OCI-LY3 (cell line): ENCODE results near the gene FYN.

Experiments used
- H2AFZ ChIP-seq: fragments of 200-600, 300-600 bp; shearing (Covaris generic); 2 replicates; pipeline ENCODE4 v1.6.0; 2014; ENCODE audit warnings: antibody characterized with exemption, low read depth, low read length
- H3K27ac ChIP-seq: fragments of 200-600, 300-600 bp; sonication (generic); 2 replicates; pipeline ENCODE4 v1.5.1; 2014; ENCODE audit warnings: mild to moderate bottlenecking, low read length, moderate library complexity, mixed read lengths
- H3K27me3 ChIP-seq: fragments of 200-600, 300-600 bp; sonication (generic); 2 replicates; pipeline ENCODE4 v1.6.1; 2014; ENCODE audit warnings: low read depth, low read length, mixed read lengths
- H3K36me3 ChIP-seq: fragments of 200-600, 300-600 bp; sonication (generic); replicated peaks from 2 replicates; pipeline ENCODE3; 2014; ENCODE audit warnings: low read depth, low read length, mixed read lengths
- H3K4me1 ChIP-seq: fragments of 300-600, 200-600 bp; sonication (generic); 2 replicates; pipeline ENCODE4 v1.6.1; 2014; ENCODE audit warnings: low read length, mixed read lengths
- H3K4me2 ChIP-seq: fragments of 200-600, 300-600 bp; sonication (generic); 2 replicates; pipeline ENCODE4 v1.6.1; 2014; ENCODE audit warnings: low read length, mixed read lengths
- H3K4me3 ChIP-seq: fragments of 300-600, 200-600 bp; sonication (generic); 2 replicates; pipeline ENCODE4 v1.5.1; 2014; ENCODE audit warnings: antibody characterized with exemption, mild to moderate bottlenecking, low read length, moderate library complexity
- H3K79me2 ChIP-seq: fragments of 300-600, 200-600 bp; shearing (Covaris generic); 2 replicates; pipeline ENCODE4 v1.6.1; 2014; ENCODE audit warnings: mild to moderate bottlenecking, low read length, mixed read lengths
- H3K9ac ChIP-seq: fragments of 300-600, 200-600 bp; shearing (Covaris generic); 2 replicates; pipeline ENCODE4 v1.6.0; 2014; ENCODE audit warnings: mild to moderate bottlenecking, low read length, moderate library complexity
- H3K9me3 ChIP-seq: fragments of 200-600, 300-600 bp; shearing (Covaris generic); 2 replicates; pipeline ENCODE4 v1.6.1; 2014; ENCODE audit warnings: low read length, mixed read lengths; ENCODE audit not compliant: insufficient read depth
- H4K20me1 ChIP-seq: fragments of 200-600, 300-600 bp; sonication (generic); 2 replicates; pipeline ENCODE4 v1.6.1; 2016; ENCODE audit warnings: low read length, mixed read lengths; ENCODE audit not compliant: insufficient read depth
- EZH2phosphoT487 ChIP-seq: fragments of 200-600 bp; shearing (Covaris generic); IDR thresholded peaks from 2 replicates; pipeline ENCODE4 v1.6.1; 2018; ENCODE audit warnings: antibody characterized with exemption, mixed run types, low read depth
- TF ChIP-seq, protein P1 (sequence below): fragments of 200-600, 300-600 bp; sonication (generic); IDR thresholded peaks from 2 replicates; pipeline ENCODE4 v1.5.1; 2014; ENCODE audit warnings: antibody characterized with exemption, low read length, low read depth

The FYN gene

DNA sequence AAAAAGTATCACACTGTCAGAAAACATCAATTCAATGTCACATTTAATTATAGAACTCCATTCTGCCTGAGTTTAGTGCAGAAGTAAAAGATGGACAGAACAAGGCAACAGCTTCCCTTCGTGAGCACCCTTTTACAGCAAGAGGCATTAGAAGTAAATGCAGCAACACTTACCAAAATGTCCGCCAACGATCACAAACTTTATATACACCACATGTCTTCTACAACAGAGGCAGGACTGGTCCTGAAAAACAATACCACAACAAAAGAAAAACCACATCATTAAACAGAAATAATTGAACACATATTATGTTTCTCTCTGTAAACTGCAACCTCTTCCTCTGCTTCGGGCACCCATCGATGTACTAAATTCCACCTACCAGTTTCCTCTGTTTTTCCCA, 92.9 kb downstream of the FYN start:
- no peak for TF ChIP-seq EZH2phosphoT487
- TF ChIP-seq, protein P1, sequence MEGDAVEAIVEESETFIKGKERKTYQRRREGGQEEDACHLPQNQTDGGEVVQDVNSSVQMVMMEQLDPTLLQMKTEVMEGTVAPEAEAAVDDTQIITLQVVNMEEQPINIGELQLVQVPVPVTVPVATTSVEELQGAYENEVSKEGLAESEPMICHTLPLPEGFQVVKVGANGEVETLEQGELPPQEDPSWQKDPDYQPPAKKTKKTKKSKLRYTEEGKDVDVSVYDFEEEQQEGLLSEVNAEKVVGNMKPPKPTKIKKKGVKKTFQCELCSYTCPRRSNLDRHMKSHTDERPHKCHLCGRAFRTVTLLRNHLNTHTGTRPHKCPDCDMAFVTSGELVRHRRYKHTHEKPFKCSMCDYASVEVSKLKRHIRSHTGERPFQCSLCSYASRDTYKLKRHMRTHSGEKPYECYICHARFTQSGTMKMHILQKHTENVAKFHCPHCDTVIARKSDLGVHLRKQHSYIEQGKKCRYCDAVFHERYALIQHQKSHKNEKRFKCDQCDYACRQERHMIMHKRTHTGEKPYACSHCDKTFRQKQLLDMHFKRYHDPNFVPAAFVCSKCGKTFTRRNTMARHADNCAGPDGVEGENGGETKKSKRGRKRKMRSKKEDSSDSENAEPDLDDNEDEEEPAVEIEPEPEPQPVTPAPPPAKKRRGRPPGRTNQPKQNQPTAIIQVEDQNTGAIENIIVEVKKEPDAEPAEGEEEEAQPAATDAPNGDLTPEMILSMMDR: no peak
- no peaks in the 10 kb centered on the region for H3K27me3 ChIP-seq
- H3K9me3 ChIP-seq: no peaks in the 10 kb centered on the region
- no peak overlapping the region for H3K9ac ChIP-seq
- H3K79me2 ChIP-seq: no peaks in the 10 kb centered on the region
- H4K20me1 ChIP-seq: no peaks in the 10 kb centered on the region
- H3K4me2 ChIP-seq: no peak overlapping the region
- H2AFZ ChIP-seq: no peak overlapping the region
- H3K36me3 ChIP-seq: no peaks in the 10 kb centered on the region
- no peaks in the 10 kb centered on the region for H3K4me1 ChIP-seq
- no peak overlapping the region for H3K4me3 ChIP-seq
- no peak overlapping the region for H3K27ac ChIP-seq

DNA sequence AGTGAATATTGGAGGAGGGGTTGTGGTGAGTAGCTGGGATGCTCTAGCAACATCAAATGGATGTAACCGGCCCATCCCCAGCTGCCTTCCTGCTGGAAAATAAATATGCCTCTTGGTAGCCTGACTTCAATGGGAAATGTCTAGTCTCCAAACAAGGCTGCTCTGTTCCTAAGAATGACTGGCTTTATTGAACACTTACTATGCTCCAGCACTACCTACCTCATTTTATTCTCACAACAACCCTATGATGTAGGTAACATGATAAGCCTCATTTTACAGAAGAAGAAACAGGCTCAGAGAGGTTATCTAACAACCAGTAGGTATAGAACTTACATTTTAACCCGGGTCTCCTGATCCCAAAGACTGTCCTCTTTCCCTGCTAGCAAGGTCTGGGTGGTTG, 93.6 kb downstream of the FYN start:
- H3K36me3 ChIP-seq: no peaks in the 10 kb centered on the region
- H3K27ac ChIP-seq: no peak overlapping the region
- no peak for TF ChIP-seq EZH2phosphoT487
- TF ChIP-seq, protein P1: no peak
- H2AFZ ChIP-seq: no peak overlapping the region
- H3K4me3 ChIP-seq: no peak overlapping the region
- H3K4me1 ChIP-seq: no peaks in the 10 kb centered on the region
- H3K79me2 ChIP-seq: no peaks in the 10 kb centered on the region
- no peak overlapping the region for H3K9ac ChIP-seq
- no peaks in the 10 kb centered on the region for H4K20me1 ChIP-seq
- H3K4me2 ChIP-seq: no peak overlapping the region
- H3K9me3 ChIP-seq: no peaks in the 10 kb centered on the region
- H3K27me3 ChIP-seq: no peaks in the 10 kb centered on the region

DNA sequence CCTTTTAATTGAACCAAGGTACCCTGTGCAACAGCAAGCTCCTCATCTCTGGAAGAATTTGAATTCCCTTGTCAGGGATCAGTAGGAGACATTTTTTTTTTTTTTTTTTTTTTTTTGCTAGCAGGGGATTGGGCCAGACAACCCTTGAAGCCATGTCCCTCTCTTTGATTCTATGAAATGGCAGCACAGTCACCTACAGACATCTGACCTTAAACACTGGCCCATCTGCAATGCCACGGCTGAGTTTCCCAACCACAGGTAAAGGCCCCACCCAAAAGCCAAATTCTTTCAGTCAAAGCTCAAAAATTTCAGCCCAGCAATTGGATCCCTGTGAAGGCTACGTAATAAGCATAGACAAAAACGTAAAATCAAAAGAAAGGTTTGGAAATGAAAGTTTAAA, 94.2 kb downstream of the FYN start:
- H3K4me2 ChIP-seq: no peak overlapping the region
- H3K79me2 ChIP-seq: no peaks in the 10 kb centered on the region
- H3K4me1 ChIP-seq: no peaks in the 10 kb centered on the region
- H3K36me3 ChIP-seq: no peaks in the 10 kb centered on the region
- H3K27ac ChIP-seq: no peak overlapping the region
- no peaks in the 10 kb centered on the region for H4K20me1 ChIP-seq
- H3K4me3 ChIP-seq: no peak overlapping the region
- no peaks in the 10 kb centered on the region for H3K27me3 ChIP-seq
- TF ChIP-seq, protein P1: no peak
- TF ChIP-seq EZH2phosphoT487: no peak
- no peaks in the 10 kb centered on the region for H3K9me3 ChIP-seq
- no peak overlapping the region for H2AFZ ChIP-seq
- no peak overlapping the region for H3K9ac ChIP-seq

DNA sequence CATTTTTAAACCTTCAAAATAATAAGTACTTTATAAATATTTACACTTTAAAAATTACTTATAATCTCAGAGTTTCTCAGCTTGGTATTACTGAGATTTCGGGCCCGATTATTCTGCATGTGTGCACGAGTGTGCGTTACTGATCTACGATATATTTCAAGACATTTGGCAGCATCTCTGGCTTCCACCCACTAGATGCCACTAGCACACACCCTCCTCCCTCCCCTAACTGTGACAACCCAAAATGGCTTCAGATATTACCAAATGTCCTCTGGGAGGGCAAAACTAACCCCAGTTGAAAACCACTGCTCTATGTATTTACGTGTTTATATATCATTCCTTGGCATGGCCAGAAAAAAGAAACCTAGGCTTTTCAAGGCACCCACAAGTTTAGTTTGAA, 95.9 kb downstream of the FYN start:
- H3K9me3 ChIP-seq: no peaks in the 10 kb centered on the region
- no peaks in the 10 kb centered on the region for H4K20me1 ChIP-seq
- H3K4me3 ChIP-seq: no peak overlapping the region
- H3K27ac ChIP-seq: no peak overlapping the region
- no peak for TF ChIP-seq EZH2phosphoT487
- TF ChIP-seq, protein P1: 0 out of 2 replicates have a peak, but pooled peaks have one; percentile 5
- no peaks in the 10 kb centered on the region for H3K4me1 ChIP-seq
- no peaks in the 10 kb centered on the region for H3K27me3 ChIP-seq
- no peaks in the 10 kb centered on the region for H3K36me3 ChIP-seq
- no peak overlapping the region for H3K9ac ChIP-seq
- H3K79me2 ChIP-seq: no peaks in the 10 kb centered on the region
- H2AFZ ChIP-seq: no peak overlapping the region
- no peak overlapping the region for H3K4me2 ChIP-seq
